Measurements from ENCODE around the gene CORO2A. TPM values are rescaled to one million over a fixed set of nuclear protein-coding genes. Genes with fewer than 3 reads are reported as not detected.

Gene CORO2A
- total and polyA plus RNA-seq, 10 of the 15 experiments (the other 5 are each of a cell fraction or from before 2014, with no cell fraction given), result 1.0 to 5.3 (median 3.5) TPM

DNA sequence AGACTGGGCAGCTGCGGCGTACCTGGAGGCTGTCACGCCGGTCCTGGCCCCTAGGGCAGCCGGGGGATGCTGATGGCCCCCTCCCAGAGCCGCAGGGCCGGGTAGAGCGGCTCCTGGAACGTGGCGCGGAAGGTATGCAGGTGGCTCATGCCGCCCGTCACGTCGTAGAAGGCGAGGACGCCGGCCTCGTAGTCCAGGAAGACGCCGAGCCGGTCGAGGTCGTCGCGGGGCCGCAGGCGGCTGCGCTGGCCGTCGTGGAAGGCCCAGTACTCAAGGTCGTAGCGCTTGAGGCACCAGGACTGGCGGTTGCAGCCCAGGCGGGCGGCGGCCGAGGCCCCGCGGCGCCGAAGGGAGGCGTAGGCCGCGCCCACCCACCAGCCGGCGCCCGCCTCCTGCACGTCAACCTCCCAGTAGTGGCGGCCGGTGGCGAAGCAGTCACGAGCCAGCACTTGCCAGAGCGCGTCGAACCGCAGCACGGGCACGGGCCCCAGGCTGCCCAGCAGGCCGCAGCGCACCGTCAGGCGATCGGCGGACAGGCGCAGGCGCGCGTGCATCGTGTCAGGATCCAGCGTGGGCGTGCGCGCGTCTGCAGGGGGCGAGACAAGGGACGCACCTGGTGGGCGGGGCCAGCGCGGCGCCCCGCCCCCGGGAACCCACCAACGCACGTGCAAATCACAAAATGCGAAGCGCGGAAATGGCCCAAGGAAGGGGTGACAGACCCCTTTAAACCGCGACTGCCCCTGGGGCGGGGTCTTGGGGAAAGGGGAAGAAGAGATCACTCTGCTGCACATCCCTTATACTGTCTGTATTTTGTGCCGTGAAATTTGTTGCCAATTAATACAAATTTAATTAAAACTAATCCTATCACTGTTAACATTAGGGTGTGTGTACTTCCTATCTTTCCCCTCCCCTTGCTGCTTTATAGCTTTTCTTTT lies 104.8 kb downstream of the CORO2A start:
- ChIA-PET CTCF (interaction anchor here (0.9 to 1.5 kb wide), 4 partner anchors 23 to 118 kb away, joined by 3 read pairs; partner anchors contain the start of gene TRIM14), SMC1A (ENCODE audit: uncharacterized antibody, unreplicated experiment) (interaction anchor here (1.2 to 3.3 kb wide), 4 partner anchors 10 to 30 kb away, joined by 3 to 12 read pairs (median 8); partner anchors contain the start of gene TRIM14), RAD21 (ENCODE audit: unreplicated experiment) (no interaction called here), POLR2A (no interaction called here)
- BruUV-seq (replicated peaks), result no TSS peak
- H3K36me3 ChIP-seq (ENCODE audit: control insufficient read depth in 2 of 2, insufficient read depth in 2 of 2, low read length in 1 of 2), result peaks cover 17 to 24% of the 10 kb centered on the region in 2 experiments
- in situ Hi-C loops (cut with MboI), result no loop called here
- no peak for ATAC-seq
- WGBS (ENCODE audit: insufficient coverage, insufficient replicate concordance, low lambda C conversion rate, missing lambda C conversion rate), result 62% methylated on average over 74 of the region's 92 CpGs
- TF ChIP-seq, protein P1, sequence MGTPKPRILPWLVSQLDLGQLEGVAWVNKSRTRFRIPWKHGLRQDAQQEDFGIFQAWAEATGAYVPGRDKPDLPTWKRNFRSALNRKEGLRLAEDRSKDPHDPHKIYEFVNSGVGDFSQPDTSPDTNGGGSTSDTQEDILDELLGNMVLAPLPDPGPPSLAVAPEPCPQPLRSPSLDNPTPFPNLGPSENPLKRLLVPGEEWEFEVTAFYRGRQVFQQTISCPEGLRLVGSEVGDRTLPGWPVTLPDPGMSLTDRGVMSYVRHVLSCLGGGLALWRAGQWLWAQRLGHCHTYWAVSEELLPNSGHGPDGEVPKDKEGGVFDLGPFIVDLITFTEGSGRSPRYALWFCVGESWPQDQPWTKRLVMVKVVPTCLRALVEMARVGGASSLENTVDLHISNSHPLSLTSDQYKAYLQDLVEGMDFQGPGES (IDR thresholded peaks at IDR 0.05), result no peak
- TF ChIP-seq CEBPB (IDR thresholded peaks at IDR 0.05; ENCODE audit: borderline replicate concordance in 1 of 2, low read depth in 2 of 2, low read length in 2 of 2) (no peak), EGR1 (IDR thresholded peaks at IDR 0.05; ENCODE audit: borderline replicate concordance in 1 of 2, low read depth in 2 of 2, low read length in 2 of 2) (peak in 1 of 2 experiments; percentile 52; a peak in 2 of 3 replicates), CBX3 (IDR thresholded peaks at IDR 0.05; ENCODE audit: borderline replicate concordance, low read depth) (no peak), ZNF217 (IDR thresholded peaks at IDR 0.05) (no peak), BHLHE40 (IDR thresholded peaks at IDR 0.05; ENCODE audit: borderline replicate concordance in 1 of 2, low read depth in 2 of 2, low read length in 1 of 2) (0 out of 4 replicates have a peak, but pooled peaks of 1 of the 2 experiments have one; percentile 5), CREB1 (IDR thresholded peaks at IDR 0.05; ENCODE audit: low read depth) (no peak), PAX5 (IDR thresholded peaks at IDR 0.05; ENCODE audit: borderline replicate concordance, low read depth, low read length) (no peak), TCF3 (IDR thresholded peaks at IDR 0.05; ENCODE audit: borderline replicate concordance, insufficient read depth, low read depth, low read length) (peak; percentile 45; the same call in 1 of the 2 replicates), ZBED1 (IDR thresholded peaks at IDR 0.05; ENCODE audit: borderline replicate concordance) (no peak), BCL11A (IDR thresholded peaks at IDR 0.05; ENCODE audit: low read depth, low read length) (no peak), CUX1 (IDR thresholded peaks at IDR 0.05; ENCODE audit: insufficient replicate concordance, low read depth, low read length) (no peak)
- no peak overlapping the region for H2AFZ ChIP-seq (ENCODE audit: control insufficient read depth, low read depth, low read length)
- no peak overlapping the region for H3K4me3 ChIP-seq
- H3K79me2 ChIP-seq (ENCODE audit: control insufficient read depth, insufficient read depth, low read length), result no peaks in the 10 kb centered on the region
- no peak for FAIRE-seq
- H3K4me1 ChIP-seq (ENCODE audit: control insufficient read depth, insufficient read depth, low read length), result no peaks in the 10 kb centered on the region
- no peak overlapping the region for H3K27ac ChIP-seq (ENCODE audit: control insufficient read depth, insufficient read depth)
- H3K4me2 ChIP-seq (ENCODE audit: control insufficient read depth, insufficient read depth), result no peak overlapping the region
- no peak for DNase-seq (ENCODE audit: low read depth, low spot score)
- no peak overlapping the region for H3K9ac ChIP-seq (ENCODE audit: control insufficient read depth, insufficient read depth, low read length)
- H3K9me3 ChIP-seq (replicated peaks; ENCODE audit: control insufficient read depth, insufficient read depth, low read length), result no peaks in the 10 kb centered on the region
- intact Hi-C loops (cut with micrococcal nuclease; ENCODE audit: unreplicated experiment), result no loop called here
- H3K27me3 ChIP-seq (replicated peaks in 1 of 2; ENCODE audit: control insufficient read depth in 2 of 2, insufficient read depth in 2 of 2, low read length in 1 of 2), result no peaks in the 10 kb centered on the region
- no peaks in the 10 kb centered on the region for H4K20me1 ChIP-seq (ENCODE audit: control insufficient read depth, insufficient read depth)
